DND-41 (cell line): ENCODE measurements around the gene LUZP2.
"Not testable (repeated sequence)": the region's sequence is repeated elsewhere in the genome, so short reads cannot be mapped to it uniquely, and the experiment has no call there.

Experiments used
- CTCF ChIP-seq: IDR thresholded peaks from 2 replicates; pipeline ENCODE4 v1.5.1; 2012; ENCODE audit warnings: borderline replicate concordance, low read length, moderate library complexity, mild to moderate bottlenecking; ENCODE audit not compliant: poor library complexity, severe bottlenecking; ENCODE audit errors: extremely low read depth
- EZH2 ChIP-seq: IDR thresholded peaks from 3 replicates; pipeline ENCODE4 v1.6.1; 2012; ENCODE audit warnings: borderline replicate concordance, low read depth, mild to moderate bottlenecking, moderate library complexity, low read length, inconsistent platforms; ENCODE audit not compliant: severe bottlenecking

GRCh38 chr11:24999929-25000328 is 503.1 kb downstream of the LUZP2 start:
- not testable (repeated sequence) for TF ChIP-seq CTCF, EZH2
